ENCODE measurements around the gene UGT2A3. TPM values are rescaled to one million over a fixed set of nuclear protein-coding genes. Genes with fewer than 3 reads are reported as not detected.
"Not testable (repeated sequence)": the region's sequence is repeated elsewhere in the genome, so short reads cannot be mapped to it uniquely, and the experiment has no call there.

The UGT2A3 gene
- not detected for total RNA-seq

DNA sequence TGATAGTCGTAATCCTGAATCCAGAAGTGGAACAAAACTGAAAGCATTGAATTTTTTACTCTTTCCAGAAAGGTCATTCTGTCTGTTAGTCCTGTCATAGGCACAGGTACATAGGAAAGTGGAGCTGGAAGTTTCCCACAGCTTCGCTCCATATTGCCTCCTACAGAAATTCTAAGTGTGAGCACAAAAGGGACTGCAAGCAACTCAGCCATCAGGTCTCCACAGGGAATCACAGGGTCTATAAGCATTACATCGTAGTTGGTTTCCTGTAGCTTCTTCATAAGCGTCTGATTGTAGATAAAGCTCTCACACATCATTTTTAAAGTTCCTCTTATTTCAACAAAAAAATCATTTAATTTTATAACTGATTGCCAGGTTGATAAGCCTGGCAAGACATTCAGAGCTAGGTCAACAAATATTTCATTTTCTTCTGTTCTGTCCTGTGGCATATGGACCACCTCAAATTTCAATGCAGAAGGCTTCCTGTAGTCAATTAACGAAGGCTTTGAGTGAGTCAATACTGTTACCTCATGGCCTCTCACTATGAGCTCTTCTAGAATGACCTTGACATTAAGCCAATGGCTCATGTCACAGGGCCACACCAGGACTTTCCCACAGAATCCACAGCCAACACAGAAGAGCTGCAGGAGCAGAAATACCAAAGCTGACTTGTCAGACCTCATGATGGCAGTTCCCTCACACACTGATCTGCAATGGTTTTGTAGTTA lies at the start of gene UGT2A3:
UGT2A3 (minus strand) TSS at position 727 of the 728 bp plus-strand sequence; CDS start at position 683, 44 bp downstream.
- no peak within 1 kb of the TSS for H3K27ac Mint-ChIP-seq
- peaks cover 0 to 2% of the 10 kb centered on the region in 2 donors for H3K9me3 Mint-ChIP-seq
- no peaks in the 10 kb centered on the region for H3K27me3 Mint-ChIP-seq (ENCODE audit: low read depth)
- ATAC-seq (replicated peaks in 1 of 2) (no peak), DNase-seq (no peak)
- H3K36me3 Mint-ChIP-seq (ENCODE audit: insufficient read depth in 2 of 2), result no peaks in the 10 kb centered on the region
- no peaks in the 10 kb centered on the region for H3K4me1 Mint-ChIP-seq (ENCODE audit: low read depth)
- H3K4me3 Mint-ChIP-seq, result no peak within 1 kb of the TSS

DNA sequence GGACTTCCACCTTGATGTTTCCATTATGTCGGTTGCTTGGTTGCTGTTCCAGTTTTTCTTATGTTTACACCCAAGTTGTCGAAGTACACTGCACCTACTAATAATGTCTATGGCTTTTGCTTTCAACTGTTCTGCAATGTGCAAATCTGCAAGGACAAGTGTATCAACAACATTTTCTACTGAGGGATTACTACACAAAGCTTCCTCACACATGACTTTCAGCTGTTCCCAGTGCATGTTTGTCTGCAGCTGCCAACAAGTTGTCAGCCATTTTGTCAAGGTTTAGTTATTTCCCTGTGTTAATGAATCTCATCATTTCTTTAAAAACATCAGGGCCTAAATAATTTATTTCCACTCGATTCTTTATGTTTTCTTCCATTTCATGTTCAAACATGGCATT lies 45.4 kb upstream of the UGT2A3 start:
- H3K9me3 Mint-ChIP-seq, result peaks cover 0 to 2% of the 10 kb centered on the region in 2 donors
- H3K27me3 Mint-ChIP-seq (ENCODE audit: low read depth), result no peaks in the 10 kb centered on the region
- no peak for DNase-seq
- H3K4me1 Mint-ChIP-seq (ENCODE audit: low read depth), result no peaks in the 10 kb centered on the region
- no peaks in the 10 kb centered on the region for H3K36me3 Mint-ChIP-seq (ENCODE audit: insufficient read depth in 2 of 2)
- ATAC-seq (replicated peaks in 1 of 2), result no peak
- H3K4me3 Mint-ChIP-seq, result no peak overlapping the region
- no peak overlapping the region for H3K27ac Mint-ChIP-seq

DNA sequence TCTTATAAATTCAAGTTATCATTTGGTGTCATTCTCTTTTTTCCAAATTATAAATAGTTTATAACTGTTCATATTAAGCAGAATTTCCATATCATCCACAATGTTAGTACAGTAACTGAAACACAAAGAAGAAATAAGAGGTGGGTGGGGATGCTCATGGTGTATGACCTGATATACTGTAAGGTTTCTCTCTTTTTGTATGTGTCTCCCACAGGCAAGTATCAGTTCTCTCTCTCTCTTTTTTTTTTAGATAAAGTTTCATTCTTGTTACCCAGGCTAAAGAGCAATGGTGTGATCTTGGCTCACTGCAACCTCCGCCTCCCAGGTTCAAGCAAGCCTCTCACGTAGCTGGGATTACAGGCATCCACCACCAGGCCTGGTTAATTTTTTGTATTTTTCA lies 43.7 kb upstream of the UGT2A3 start:
- H3K9me3 Mint-ChIP-seq, result peaks cover 0 to 2% of the 10 kb centered on the region in 2 donors
- H3K27ac Mint-ChIP-seq, result no peak overlapping the region
- no peak overlapping the region for H3K4me3 Mint-ChIP-seq
- H3K27me3 Mint-ChIP-seq (ENCODE audit: low read depth), result no peaks in the 10 kb centered on the region
- H3K36me3 Mint-ChIP-seq (ENCODE audit: insufficient read depth in 2 of 2), result no peaks in the 10 kb centered on the region
- no peaks in the 10 kb centered on the region for H3K4me1 Mint-ChIP-seq (ENCODE audit: low read depth)
- ATAC-seq (replicated peaks in 1 of 2) (no peak), DNase-seq (no peak)

DNA sequence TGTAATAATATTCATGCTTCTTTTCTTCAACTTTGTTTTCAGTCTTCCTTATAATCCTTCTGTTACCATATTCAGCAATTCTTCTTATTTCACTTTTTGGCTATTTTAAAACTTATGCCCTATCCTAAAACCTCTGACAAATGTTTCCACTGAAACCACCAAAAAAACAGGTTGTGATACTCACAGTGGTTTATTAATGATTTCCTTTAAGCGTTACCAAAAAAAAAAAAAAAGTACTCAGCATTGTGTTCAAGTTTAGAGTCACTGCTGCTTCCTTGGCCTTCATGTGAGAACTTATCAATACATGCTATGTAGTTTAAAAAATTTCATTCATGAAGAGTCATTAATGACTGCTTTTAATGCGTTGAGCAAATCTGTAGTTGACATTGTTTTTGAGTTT lies 35.4 kb upstream of the UGT2A3 start:
- ATAC-seq (replicated peaks in 1 of 2) (no peak), DNase-seq (no peak)
- Mint-ChIP-seq H3K4me3 (no peak overlapping the region), H3K27me3 (ENCODE audit: low read depth) (no peaks in the 10 kb centered on the region), H3K9me3 (no peaks in the 10 kb centered on the region), H3K27ac (no peak overlapping the region), H3K36me3 (ENCODE audit: insufficient read depth in 2 of 2) (no peaks in the 10 kb centered on the region), H3K4me1 (ENCODE audit: low read depth) (no peaks in the 10 kb centered on the region)

DNA sequence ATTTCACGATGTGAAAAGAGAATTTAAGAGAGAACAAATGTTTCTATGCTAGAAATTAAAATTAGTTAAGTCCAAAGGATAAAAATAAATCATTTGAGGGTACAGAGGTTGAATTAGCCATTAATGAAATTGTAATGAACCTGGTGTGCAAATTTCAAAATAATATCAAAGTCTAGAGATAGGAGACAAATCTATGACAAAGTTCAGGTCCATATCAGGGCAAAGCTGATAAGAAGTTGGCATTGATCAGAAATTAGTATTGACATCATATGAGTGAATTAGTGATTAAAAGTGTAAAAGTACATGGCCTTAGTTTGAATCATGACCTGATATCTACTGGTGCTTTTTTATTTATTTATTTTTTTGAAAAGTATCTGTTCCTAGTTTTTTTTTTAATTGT lies 33.8 kb upstream of the UGT2A3 start:
- Mint-ChIP-seq H3K27me3 (ENCODE audit: low read depth) (no peaks in the 10 kb centered on the region), H3K4me1 (ENCODE audit: low read depth) (no peaks in the 10 kb centered on the region), H3K9me3 (no peaks in the 10 kb centered on the region), H3K4me3 (no peak overlapping the region), H3K27ac (no peak overlapping the region), H3K36me3 (ENCODE audit: insufficient read depth in 2 of 2) (no peaks in the 10 kb centered on the region)
- no peak for ATAC-seq (replicated peaks in 1 of 2)
- DNase-seq, result no peak

DNA sequence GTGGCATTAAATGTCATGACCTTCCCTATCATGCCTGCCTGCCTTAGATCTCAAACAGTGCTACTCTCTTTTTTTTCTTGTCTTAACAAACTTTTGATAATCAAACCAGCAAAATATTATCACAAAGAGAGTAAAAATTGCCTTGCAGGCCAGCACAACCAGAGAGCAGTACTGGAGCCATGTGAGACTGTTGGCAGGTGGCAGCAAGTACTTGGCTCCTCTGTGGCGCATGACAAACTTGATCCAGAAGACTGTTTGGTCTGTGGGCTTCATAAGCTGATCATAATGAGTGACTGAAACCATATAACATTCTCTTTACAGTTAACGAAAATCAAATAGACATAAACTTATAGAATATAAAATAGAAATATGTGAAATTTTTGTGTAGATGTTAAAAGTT lies 33.3 kb upstream of the UGT2A3 start:
- no peak for ATAC-seq (replicated peaks in 1 of 2)

DNA sequence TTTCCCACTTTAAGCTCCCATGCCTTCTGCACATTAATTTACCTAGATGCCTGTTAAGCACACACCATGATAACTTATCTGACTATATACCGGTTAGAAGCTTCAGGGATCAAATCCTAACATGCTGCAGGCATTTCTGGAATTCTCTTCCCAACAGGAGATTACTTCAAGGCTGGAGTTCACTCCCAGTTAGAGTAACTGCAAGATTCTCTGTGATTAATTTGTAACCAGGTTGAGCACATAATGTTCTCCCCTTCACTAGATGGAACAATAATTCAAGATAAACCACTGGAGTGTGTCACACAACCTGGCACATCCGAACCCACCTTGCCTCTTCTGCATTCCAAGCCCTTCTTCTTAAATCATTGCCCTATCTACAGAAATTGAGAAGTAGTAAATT lies 11.8 kb upstream of the UGT2A3 start:
- Mint-ChIP-seq H3K4me3 (no peak overlapping the region), H3K27me3 (ENCODE audit: low read depth) (no peaks in the 10 kb centered on the region), H3K4me1 (ENCODE audit: low read depth) (no peaks in the 10 kb centered on the region), H3K36me3 (ENCODE audit: insufficient read depth in 2 of 2) (no peaks in the 10 kb centered on the region), H3K27ac (no peak overlapping the region), H3K9me3 (peaks cover 0 to 7% of the 10 kb centered on the region in 2 donors)
- DNase-seq, result no peak
- ATAC-seq (replicated peaks in 1 of 2), result no peak

More for the DNA sequence above, 33.3 kb upstream of the UGT2A3 start:
- no peak for DNase-seq
- H3K27me3 Mint-ChIP-seq (ENCODE audit: low read depth), result no peaks in the 10 kb centered on the region
- no peaks in the 10 kb centered on the region for H3K36me3 Mint-ChIP-seq (ENCODE audit: insufficient read depth in 2 of 2)
- no peaks in the 10 kb centered on the region for H3K9me3 Mint-ChIP-seq
- no peak overlapping the region for H3K27ac Mint-ChIP-seq
- H3K4me1 Mint-ChIP-seq (ENCODE audit: low read depth), result no peaks in the 10 kb centered on the region
- H3K4me3 Mint-ChIP-seq, result no peak overlapping the region

DNA sequence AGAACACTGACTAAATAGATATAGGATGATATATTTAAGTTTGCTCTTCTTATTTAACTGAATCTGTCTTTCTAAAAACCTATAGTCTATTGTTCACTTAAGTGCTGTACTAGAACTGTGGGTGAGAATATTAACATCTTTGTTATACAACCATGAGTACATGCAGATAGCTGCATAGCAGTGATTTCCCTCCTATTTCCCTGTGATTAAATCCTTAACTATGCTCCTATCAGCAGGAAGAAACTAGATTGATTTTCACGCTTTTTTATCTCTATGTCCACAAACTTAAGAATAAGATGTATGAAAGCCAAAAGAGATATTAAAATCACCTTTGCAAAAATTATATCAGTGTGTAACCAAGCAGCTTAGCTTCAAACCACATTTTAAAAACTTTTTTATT lies 11.3 kb upstream of the UGT2A3 start:
- ATAC-seq (replicated peaks in 1 of 2), result no peak
- H3K4me1 Mint-ChIP-seq (ENCODE audit: low read depth), result no peaks in the 10 kb centered on the region
- no peaks in the 10 kb centered on the region for H3K36me3 Mint-ChIP-seq (ENCODE audit: insufficient read depth in 2 of 2)
- no peaks in the 10 kb centered on the region for H3K27me3 Mint-ChIP-seq (ENCODE audit: low read depth)
- H3K27ac Mint-ChIP-seq, result no peak overlapping the region
- no peak overlapping the region for H3K4me3 Mint-ChIP-seq
- peaks cover 0 to 6% of the 10 kb centered on the region in 2 donors for H3K9me3 Mint-ChIP-seq
- DNase-seq, result no peak

DNA sequence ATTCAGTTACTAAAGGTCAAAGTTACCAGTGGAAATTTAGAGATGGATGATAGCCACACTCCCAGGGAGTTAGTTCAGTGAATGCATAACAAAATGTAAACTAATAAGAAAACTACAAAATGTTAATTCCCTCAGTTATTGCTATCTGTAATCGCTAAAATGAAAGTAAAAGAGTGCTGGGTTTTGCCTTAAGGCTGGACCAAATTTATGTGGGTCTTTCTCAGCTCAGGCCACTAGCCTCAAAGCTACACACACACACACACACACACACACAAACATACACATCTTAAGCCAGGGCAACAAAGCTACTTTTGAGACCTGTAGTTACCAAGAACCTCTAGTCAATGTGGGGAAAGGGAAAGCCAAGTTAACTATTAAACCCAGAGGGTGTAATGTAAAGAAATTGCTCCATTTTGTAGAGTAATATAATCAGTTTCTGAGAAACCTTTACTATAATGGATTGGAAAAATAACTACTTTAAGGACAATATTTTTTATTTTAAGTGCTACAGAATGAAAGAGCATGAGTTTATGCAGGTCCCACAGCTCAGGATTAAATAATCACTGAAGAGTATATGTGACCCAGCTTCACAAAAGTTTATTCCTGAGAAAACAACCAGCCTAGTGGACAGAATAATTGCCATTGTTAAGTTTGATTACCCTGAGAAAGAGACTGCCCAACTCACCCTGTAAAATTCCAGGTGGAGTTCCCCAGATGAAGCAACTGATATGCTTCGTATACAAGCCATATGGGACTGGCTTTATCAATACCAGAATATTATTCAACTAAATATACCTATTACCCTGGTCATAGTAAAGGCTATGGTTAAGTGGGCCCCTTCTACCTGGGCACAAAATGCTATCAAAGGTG lies 8.9 kb upstream of the UGT2A3 start:
- Mint-ChIP-seq H3K27ac (no peak overlapping the region), H3K4me3 (no peak overlapping the region), H3K36me3 (ENCODE audit: insufficient read depth in 2 of 2) (no peaks in the 10 kb centered on the region), H3K9me3 (peaks cover 0 to 2% of the 10 kb centered on the region in 2 donors), H3K27me3 (ENCODE audit: low read depth) (no peaks in the 10 kb centered on the region), H3K4me1 (ENCODE audit: low read depth) (no peaks in the 10 kb centered on the region)
- DNase-seq (no peak), ATAC-seq (replicated peaks in 1 of 2) (no peak)

DNA sequence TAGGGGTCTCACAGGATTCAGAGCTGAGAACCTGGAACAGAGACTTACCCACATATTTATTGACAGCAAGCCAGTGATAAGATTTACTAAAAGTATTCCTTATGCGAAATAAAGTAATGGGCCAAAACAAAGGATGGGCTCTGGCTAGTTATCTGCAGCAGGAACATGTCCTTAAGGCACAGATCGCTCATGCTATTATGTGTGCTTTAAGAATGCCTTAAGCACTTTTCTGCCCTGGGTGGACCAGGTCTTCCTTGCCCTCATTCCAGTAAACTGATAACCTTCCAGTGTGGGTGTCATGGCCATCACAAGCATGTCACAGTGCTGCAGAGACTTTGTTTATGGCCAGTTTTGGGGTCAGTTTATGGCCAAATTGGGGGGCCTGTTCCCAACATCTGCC lies 7.5 kb upstream of the UGT2A3 start:
- H3K4me3 Mint-ChIP-seq; H3K27ac Mint-ChIP-seq; H3K27me3 Mint-ChIP-seq (ENCODE audit: low read depth); H3K9me3 Mint-ChIP-seq; ATAC-seq (replicated peaks in 1 of 2); DNase-seq; H3K36me3 Mint-ChIP-seq (ENCODE audit: insufficient read depth in 2 of 2); H3K4me1 Mint-ChIP-seq (ENCODE audit: low read depth): not testable (repeated sequence)

DNA sequence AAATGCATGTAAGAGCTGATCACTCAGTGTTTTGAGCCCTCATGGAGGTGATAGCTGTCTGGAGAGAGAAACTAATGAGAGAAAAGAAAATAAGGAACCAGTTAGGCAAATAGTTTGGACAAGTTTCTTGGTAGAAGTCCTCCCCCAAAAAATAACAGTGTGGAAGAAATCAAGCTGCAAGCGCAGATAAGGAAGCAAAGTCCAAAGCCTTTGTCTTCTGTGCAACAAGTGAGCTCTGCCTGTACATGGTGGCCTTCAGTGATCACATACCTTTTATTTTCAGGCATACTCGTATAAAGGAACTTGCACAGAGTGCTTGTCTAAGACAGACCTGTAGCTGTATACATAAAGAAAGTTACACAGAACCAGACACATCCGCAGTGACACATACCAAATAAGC lies 2.5 kb upstream of the UGT2A3 start:
- Mint-ChIP-seq H3K36me3 (ENCODE audit: insufficient read depth in 2 of 2) (no peaks in the 10 kb centered on the region), H3K4me3 (no peak overlapping the region)

DNA sequence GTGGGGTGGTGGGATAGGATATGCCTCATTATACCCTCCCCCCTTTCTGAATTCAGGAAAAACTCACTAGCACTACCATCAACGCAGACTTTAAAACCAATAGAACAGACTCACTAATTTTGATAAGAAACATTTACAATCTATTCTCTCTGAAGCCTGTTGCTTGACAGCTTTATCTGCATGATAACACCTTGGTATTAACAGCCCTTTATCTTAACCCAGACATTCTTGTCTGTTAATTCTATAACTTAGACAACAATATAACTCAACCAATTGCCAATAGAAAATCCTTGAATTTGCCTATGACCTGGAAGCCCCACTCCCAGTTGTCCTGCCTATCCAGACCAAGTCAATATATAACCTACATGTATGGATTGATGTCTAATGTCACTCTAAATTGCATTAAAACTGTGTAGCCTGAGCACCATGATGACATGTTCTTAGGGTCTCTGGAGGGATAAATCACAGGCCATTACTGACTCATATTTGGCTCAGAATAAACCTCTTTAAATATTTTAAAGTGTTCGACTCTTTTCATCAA lies 1.5 kb upstream of the UGT2A3 start:
- Mint-ChIP-seq H3K27ac (no peak overlapping the region), H3K4me3 (no peak overlapping the region), H3K36me3 (ENCODE audit: insufficient read depth in 2 of 2) (no peaks in the 10 kb centered on the region), H3K27me3 (ENCODE audit: low read depth) (no peaks in the 10 kb centered on the region), H3K4me1 (ENCODE audit: low read depth) (no peaks in the 10 kb centered on the region), H3K9me3 (peaks cover 0 to 2% of the 10 kb centered on the region in 2 donors)
- no peak for DNase-seq
- ATAC-seq (replicated peaks in 1 of 2), result no peak

More for the DNA sequence above, 2.5 kb upstream of the UGT2A3 start:
- no peaks in the 10 kb centered on the region for H3K27me3 Mint-ChIP-seq (ENCODE audit: low read depth)
- H3K27ac Mint-ChIP-seq, result no peak overlapping the region
- H3K9me3 Mint-ChIP-seq, result peaks cover 0 to 2% of the 10 kb centered on the region in 2 donors
- H3K4me1 Mint-ChIP-seq (ENCODE audit: low read depth), result no peaks in the 10 kb centered on the region
- no peak for ATAC-seq (replicated peaks in 1 of 2)
- no peak for DNase-seq

DNA sequence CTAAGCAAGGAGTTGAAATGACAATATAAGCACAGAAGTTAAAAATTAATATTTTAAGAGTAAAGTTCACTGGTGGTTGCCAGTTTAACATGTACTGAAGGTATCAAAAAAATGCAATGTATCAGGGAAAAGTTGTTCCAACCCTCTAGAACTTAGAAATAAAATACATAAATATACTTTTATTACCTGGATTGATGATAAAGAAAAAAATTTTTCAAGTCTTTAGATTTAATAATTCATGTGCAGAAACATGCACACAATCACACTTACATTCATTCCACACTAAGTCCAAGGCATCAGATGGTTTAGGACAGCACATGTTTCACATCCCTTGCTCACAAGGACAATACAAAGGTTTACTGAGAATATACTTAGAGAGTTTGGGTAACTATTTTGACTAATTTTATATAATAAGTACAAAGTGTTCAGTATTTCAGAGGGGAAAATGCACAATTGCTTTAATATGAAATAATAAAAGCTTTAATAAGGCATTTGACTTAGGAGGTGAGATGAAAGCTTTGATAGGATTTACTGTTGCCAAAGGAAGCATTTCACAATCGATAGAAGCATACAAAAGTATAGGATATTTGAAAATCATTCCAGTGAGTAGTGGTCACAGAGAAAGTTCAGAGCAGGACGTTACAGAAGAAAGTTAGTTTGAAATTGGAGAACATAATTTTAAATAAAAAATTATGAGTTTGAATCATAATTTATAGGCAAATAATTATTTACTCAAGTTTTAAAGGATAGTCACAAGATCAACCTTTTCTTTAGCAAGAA lies 392 bp upstream of the UGT2A3 start:
- Mint-ChIP-seq H3K27ac (no peak overlapping the region), H3K27me3 (ENCODE audit: low read depth) (no peaks in the 10 kb centered on the region), H3K4me1 (ENCODE audit: low read depth) (no peaks in the 10 kb centered on the region), H3K4me3 (no peak overlapping the region), H3K36me3 (ENCODE audit: insufficient read depth in 2 of 2) (no peaks in the 10 kb centered on the region), H3K9me3 (peaks cover 0 to 2% of the 10 kb centered on the region in 2 donors)
- ATAC-seq (replicated peaks in 1 of 2), result no peak
- no peak for DNase-seq

Measured in activated T-cell treated with anti-CD3 and anti-CD28 coated beads, Interleukin-2, amount 50 U/mL, for 72 hours (primary cell).